ENCODE measurements around the gene RASSF5. TPM values are rescaled to one million over a fixed set of nuclear protein-coding genes. Genes with fewer than 3 reads are reported as not detected.

RASSF5 gene
- total RNA-seq, 2 donors from 2014 or later, result 9.9 to 17.5 TPM

GRCh38 chr1:206582537-206582936 is 75.2 kb downstream of the RASSF5 start:
- Histone ChIP-seq H3K4me1 (peaks cover 0 to 27% of the 10 kb centered on the region in 2 donors), H3K27me3 (no peaks in the 10 kb centered on the region), H3K4me3 (no peak overlapping the region), H3K9me3 (no peaks in the 10 kb centered on the region), H3K36me3 (peaks cover 15% of the 10 kb centered on the region), H3K27ac (no peak overlapping the region)
- no peak for TF ChIP-seq CTCF (IDR thresholded peaks at IDR 0.05)
- no peak for DNase-seq (ENCODE audit: low spot score)

- H3K9me3 ChIP-seq, result no peaks in the 10 kb centered on the region
- peaks cover 21% of the 10 kb centered on the region for H3K36me3 ChIP-seq
- no peak overlapping the region for H3K4me3 ChIP-seq
- DNase-seq (ENCODE audit: low spot score), result no peak
- TF ChIP-seq CTCF (IDR thresholded peaks at IDR 0.05), result no peak
- no peaks in the 10 kb centered on the region for H3K27me3 ChIP-seq
- H3K4me1 ChIP-seq, result peaks cover 0 to 27% of the 10 kb centered on the region in 2 donors
- no peak overlapping the region for H3K27ac ChIP-seq
Measured at GRCh38 chr1:206582971-206583706, 75.8 kb downstream of the RASSF5 start.

DNA sequence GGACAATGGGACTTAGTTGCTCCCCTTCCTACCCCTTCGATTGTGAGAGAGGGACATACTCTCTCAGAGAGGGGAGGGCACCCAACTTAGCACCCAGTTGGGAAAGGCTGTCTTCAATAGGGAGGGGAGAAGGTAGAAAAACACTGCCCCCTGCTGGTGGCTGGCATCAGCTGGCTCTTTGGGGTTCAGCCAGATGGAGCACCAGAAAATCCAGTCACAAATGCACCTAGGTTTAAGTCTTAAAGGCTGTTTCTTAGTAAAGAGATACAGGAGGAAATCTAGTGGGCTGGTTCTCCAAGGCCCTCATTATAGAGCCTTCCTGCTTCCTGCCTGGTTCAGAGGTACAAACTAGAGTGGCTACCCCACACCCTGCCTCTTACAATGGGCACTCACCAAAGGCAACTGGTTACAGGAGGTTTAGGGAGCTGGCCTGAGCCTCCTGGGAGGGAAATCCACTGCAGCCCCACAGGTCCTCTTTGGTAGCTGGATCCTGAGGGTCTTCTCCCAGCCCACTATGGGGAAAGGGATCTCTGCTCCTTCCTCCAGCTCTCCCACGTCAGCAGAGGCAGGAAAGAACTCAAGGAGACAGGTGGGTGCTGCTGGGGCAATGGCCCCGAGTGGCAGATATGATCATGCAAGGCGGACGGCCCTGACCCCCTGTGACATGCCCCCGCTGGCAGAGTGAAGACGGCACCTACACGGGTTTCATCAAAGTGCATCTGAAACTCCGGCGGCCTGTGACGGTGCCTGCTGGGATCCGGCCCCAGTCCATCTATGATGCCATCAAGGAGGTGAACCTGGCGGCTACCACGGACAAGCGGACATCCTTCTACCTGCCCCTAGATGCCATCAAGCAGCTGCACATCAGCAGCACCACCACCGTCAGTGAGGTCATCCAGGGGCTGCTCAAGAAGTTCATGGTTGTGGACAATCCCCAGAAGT is 76.6 kb downstream of the RASSF5 start:
- DNase-seq (ENCODE audit: low spot score), result peak; percentile 87
- H3K4me3 ChIP-seq, result no peak overlapping the region
- H3K27ac ChIP-seq, result no peak overlapping the region
- H3K36me3 ChIP-seq, result peaks cover 25% of the 10 kb centered on the region
- H3K27me3 ChIP-seq, result no peaks in the 10 kb centered on the region
- H3K9me3 ChIP-seq, result no peaks in the 10 kb centered on the region
- TF ChIP-seq CTCF (IDR thresholded peaks at IDR 0.05), result peak; percentile 81 to 93
- peaks cover 0 to 23% of the 10 kb centered on the region in 2 donors for H3K4me1 ChIP-seq

DNA sequence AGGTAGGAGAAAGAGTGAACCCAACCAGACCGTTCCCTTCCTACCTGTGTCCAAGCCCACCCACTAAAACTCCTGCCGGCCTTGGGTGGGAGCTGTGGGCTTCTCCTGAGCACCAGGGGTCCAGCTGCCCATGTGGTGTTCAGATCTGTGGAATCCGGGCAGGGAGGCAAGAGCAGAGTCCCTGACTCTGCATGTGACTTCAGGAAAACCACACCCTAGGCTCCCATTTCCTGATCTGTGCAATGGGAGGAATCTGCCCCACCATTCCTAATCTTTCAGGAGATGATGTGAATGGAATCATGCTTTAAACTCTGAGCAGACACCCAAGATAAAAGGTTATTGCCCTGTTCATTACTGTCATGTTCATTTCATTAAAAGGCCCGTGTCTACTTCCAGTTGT is 77.4 kb downstream of the RASSF5 start:
- no peak for DNase-seq (ENCODE audit: low spot score)
- TF ChIP-seq CTCF (IDR thresholded peaks at IDR 0.05), result no peak
- Histone ChIP-seq H3K4me1 (peaks cover 0 to 16% of the 10 kb centered on the region in 2 donors), H3K9me3 (no peaks in the 10 kb centered on the region), H3K27me3 (no peaks in the 10 kb centered on the region), H3K4me3 (no peak overlapping the region), H3K36me3 (peaks cover 25% of the 10 kb centered on the region), H3K27ac (no peak overlapping the region)

GRCh38 chr1:206586501-206587445 is 79.4 kb downstream of the RASSF5 start:
- no peak for DNase-seq (ENCODE audit: low spot score)
- Histone ChIP-seq H3K27ac (no peak overlapping the region), H3K9me3 (no peaks in the 10 kb centered on the region), H3K4me1 (peaks cover 0 to 13% of the 10 kb centered on the region in 2 donors), H3K36me3 (peaks cover 45% of the 10 kb centered on the region), H3K4me3 (no peak overlapping the region), H3K27me3 (no peaks in the 10 kb centered on the region)
- TF ChIP-seq CTCF (IDR thresholded peaks at IDR 0.05), result no peak

Measured in right atrium auricular region (tissue), 2 donors.